ENCODE measurements around the gene CTDSP2. TPM values are rescaled to one million over a fixed set of nuclear protein-coding genes. Genes with fewer than 3 reads are reported as not detected.

Gene CTDSP2
- total RNA-seq, 1 experiment from 2014 or later: 82.7 TPM

DNA sequence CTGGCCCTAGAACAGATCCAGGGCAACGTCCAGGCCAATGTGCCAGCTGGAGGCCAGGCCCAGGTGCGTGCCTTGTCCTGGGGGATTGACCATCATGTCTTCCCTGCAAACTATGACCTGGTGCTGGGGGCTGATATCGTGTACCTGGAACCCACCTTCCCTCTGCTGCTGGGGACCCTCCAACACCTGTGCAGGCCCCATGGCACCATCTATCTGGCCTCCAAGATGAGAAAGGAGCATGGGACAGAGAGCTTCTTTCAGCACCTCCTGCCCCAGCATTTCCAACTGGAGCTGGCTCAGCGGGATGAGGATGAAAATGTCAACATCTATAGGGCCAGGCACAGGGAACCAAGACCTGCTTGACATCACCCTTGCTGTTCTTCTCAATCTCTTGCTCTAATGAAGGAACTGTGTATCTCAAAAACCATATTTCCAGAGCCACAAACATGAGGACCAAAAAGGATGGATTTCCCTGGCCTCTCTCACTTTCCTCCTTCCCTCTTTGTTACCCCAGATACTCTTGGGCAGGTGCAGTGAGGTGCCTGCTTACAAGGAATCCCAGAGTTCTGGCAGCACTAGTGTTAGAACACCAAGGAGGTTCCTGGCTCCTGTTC is 66.1 kb downstream of the CTDSP2 start:
- ATAC-seq: no peak
- ChIA-PET CTCF (interaction anchor here (1.3 kb wide), 1 partner anchor 21 kb away, joined by 3 read pairs; no protein-coding TSS in a partner anchor), POLR2A (interaction anchor here (0.8 to 1.7 kb wide), 3 partner anchors 8 to 14 kb away, joined by 3 to 5 read pairs (median 3); partner anchors contain the start of genes CYP27B1, EEF1AKMT3 and METTL1), RAD21 (ENCODE audit: low non-redundant PET in 1 of 2, low total read pairs in 2 of 2, uncharacterized antibody in 2 of 2, unreplicated experiment in 2 of 2) (interaction anchor here in 1 of 2 experiments (0.7 kb wide), 1 partner anchor 10 kb away, joined by 3 read pairs; no protein-coding TSS in a partner anchor)
- BruUV-seq (replicated peaks): no TSS peak
- Histone ChIP-seq H3K4me1 (ENCODE audit: control insufficient read depth in 1 of 2, insufficient read depth in 2 of 2, low read length in 2 of 2) (peaks cover 6 to 10% of the 10 kb centered on the region in 2 experiments), H3K4me3 (replicated peaks in 1 of 2; ENCODE audit: low read depth in 1 of 2, low read length in 2 of 2) (no peak overlapping the region), H3K9me3 (ENCODE audit: control insufficient read depth in 1 of 2, insufficient read depth in 1 of 2, low read depth in 1 of 2, low read length in 2 of 2) (no peaks in the 10 kb centered on the region), H3K79me2 (ENCODE audit: insufficient read depth, low read length) (peaks cover 27% of the 10 kb centered on the region), H3K4me2 (ENCODE audit: low read length) (no peak overlapping the region), H2AFZ (ENCODE audit: low read depth, low read length, poor library complexity, severe bottlenecking) (no peak overlapping the region), H4K20me1 (ENCODE audit: insufficient read depth) (no peaks in the 10 kb centered on the region), H3K9ac (ENCODE audit: low read length) (no peak overlapping the region), H3K36me3 (ENCODE audit: control insufficient read depth in 1 of 2, insufficient read depth in 2 of 2, low read length in 2 of 2) (peaks cover 0 to under 1% of the 10 kb centered on the region in 2 experiments; a peak in 1 of 4 replicates), H3K27ac (ENCODE audit: low read depth, low read length) (no peak overlapping the region), H3K9me2 (ENCODE audit: insufficient read depth) (no peaks in the 10 kb centered on the region), H3K27me3 (ENCODE audit: insufficient read depth, low read length) (no peaks in the 10 kb centered on the region)
- intact Hi-C loops (cut with micrococcal nuclease): no loop called here
- no peak for DNase-seq (ENCODE audit: low read depth, low spot score)
- TF ChIP-seq RAD21 (IDR thresholded peaks at IDR 0.05; ENCODE audit: low read depth) (no peak), YY1 (IDR thresholded peaks at IDR 0.05; ENCODE audit: extremely low read depth, insufficient replicate concordance, low read depth, low read length) (no peak), POLR2AphosphoS5 (IDR thresholded peaks at IDR 0.05; ENCODE audit: low read depth, low read length) (no peak), EGR1 (IDR thresholded peaks at IDR 0.05; ENCODE audit: low read depth) (no peak), ZNF274 (IDR thresholded peaks at IDR 0.05; ENCODE audit: low read depth, low read length) (no peak), SIN3A (IDR thresholded peaks at IDR 0.05; ENCODE audit: low read depth) (no peak), TCF7L2 (IDR thresholded peaks at IDR 0.05; ENCODE audit: borderline replicate concordance, extremely low read depth, insufficient read depth, insufficient read length) (no peak), FOSL1 (IDR thresholded peaks at IDR 0.05; ENCODE audit: low read depth) (no peak), SRF (IDR thresholded peaks at IDR 0.05; ENCODE audit: low read depth) (no peak), SP1 (IDR thresholded peaks at IDR 0.05; ENCODE audit: low read depth) (no peak), EZH2phosphoT487 (IDR thresholded peaks at IDR 0.05; ENCODE audit: borderline replicate concordance) (no peak), JUND (IDR thresholded peaks at IDR 0.05) (no peak), POLR2A (IDR thresholded peaks at IDR 0.05; ENCODE audit: borderline replicate concordance, extremely low read depth, insufficient read depth, insufficient read length) (no peak), EZH2 (IDR thresholded peaks at IDR 0.05) (no peak), ZFX (IDR thresholded peaks at IDR 0.05) (no peak)
- TF ChIP-seq, protein P1, sequence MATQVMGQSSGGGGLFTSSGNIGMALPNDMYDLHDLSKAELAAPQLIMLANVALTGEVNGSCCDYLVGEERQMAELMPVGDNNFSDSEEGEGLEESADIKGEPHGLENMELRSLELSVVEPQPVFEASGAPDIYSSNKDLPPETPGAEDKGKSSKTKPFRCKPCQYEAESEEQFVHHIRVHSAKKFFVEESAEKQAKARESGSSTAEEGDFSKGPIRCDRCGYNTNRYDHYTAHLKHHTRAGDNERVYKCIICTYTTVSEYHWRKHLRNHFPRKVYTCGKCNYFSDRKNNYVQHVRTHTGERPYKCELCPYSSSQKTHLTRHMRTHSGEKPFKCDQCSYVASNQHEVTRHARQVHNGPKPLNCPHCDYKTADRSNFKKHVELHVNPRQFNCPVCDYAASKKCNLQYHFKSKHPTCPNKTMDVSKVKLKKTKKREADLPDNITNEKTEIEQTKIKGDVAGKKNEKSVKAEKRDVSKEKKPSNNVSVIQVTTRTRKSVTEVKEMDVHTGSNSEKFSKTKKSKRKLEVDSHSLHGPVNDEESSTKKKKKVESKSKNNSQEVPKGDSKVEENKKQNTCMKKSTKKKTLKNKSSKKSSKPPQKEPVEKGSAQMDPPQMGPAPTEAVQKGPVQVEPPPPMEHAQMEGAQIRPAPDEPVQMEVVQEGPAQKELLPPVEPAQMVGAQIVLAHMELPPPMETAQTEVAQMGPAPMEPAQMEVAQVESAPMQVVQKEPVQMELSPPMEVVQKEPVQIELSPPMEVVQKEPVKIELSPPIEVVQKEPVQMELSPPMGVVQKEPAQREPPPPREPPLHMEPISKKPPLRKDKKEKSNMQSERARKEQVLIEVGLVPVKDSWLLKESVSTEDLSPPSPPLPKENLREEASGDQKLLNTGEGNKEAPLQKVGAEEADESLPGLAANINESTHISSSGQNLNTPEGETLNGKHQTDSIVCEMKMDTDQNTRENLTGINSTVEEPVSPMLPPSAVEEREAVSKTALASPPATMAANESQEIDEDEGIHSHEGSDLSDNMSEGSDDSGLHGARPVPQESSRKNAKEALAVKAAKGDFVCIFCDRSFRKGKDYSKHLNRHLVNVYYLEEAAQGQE (IDR thresholded peaks at IDR 0.05; ENCODE audit: low read depth): no peak
- TF ChIP-seq, protein P2, sequence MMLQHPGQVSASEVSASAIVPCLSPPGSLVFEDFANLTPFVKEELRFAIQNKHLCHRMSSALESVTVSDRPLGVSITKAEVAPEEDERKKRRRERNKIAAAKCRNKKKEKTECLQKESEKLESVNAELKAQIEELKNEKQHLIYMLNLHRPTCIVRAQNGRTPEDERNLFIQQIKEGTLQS (IDR thresholded peaks at IDR 0.05): no peak
- TF ChIP-seq, protein P3, sequence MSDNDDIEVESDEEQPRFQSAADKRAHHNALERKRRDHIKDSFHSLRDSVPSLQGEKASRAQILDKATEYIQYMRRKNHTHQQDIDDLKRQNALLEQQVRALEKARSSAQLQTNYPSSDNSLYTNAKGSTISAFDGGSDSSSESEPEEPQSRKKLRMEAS (IDR thresholded peaks at IDR 0.05): no peak
- TF ChIP-seq, protein P4, sequence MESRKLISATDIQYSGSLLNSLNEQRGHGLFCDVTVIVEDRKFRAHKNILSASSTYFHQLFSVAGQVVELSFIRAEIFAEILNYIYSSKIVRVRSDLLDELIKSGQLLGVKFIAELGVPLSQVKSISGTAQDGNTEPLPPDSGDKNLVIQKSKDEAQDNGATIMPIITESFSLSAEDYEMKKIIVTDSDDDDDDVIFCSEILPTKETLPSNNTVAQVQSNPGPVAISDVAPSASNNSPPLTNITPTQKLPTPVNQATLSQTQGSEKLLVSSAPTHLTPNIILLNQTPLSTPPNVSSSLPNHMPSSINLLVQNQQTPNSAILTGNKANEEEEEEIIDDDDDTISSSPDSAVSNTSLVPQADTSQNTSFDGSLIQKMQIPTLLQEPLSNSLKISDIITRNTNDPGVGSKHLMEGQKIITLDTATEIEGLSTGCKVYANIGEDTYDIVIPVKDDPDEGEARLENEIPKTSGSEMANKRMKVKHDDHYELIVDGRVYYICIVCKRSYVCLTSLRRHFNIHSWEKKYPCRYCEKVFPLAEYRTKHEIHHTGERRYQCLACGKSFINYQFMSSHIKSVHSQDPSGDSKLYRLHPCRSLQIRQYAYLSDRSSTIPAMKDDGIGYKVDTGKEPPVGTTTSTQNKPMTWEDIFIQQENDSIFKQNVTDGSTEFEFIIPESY (IDR thresholded peaks at IDR 0.05; ENCODE audit: extremely low read depth, insufficient replicate concordance, low read length): no peak
- TF ChIP-seq, protein P5, sequence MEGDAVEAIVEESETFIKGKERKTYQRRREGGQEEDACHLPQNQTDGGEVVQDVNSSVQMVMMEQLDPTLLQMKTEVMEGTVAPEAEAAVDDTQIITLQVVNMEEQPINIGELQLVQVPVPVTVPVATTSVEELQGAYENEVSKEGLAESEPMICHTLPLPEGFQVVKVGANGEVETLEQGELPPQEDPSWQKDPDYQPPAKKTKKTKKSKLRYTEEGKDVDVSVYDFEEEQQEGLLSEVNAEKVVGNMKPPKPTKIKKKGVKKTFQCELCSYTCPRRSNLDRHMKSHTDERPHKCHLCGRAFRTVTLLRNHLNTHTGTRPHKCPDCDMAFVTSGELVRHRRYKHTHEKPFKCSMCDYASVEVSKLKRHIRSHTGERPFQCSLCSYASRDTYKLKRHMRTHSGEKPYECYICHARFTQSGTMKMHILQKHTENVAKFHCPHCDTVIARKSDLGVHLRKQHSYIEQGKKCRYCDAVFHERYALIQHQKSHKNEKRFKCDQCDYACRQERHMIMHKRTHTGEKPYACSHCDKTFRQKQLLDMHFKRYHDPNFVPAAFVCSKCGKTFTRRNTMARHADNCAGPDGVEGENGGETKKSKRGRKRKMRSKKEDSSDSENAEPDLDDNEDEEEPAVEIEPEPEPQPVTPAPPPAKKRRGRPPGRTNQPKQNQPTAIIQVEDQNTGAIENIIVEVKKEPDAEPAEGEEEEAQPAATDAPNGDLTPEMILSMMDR (IDR thresholded peaks at IDR 0.05 in 2 of 3, conservative IDR thresholded peaks at IDR 0.05 in 1 of 3; ENCODE audit: borderline replicate concordance in 1 of 3, insufficient read depth in 1 of 3, low read depth in 2 of 3, low read length in 2 of 3): no peak

All from HCT116 (cell line).